ENCODE results near the gene TEX14. TPM values are rescaled to one million over a fixed set of nuclear protein-coding genes. Genes with fewer than 3 reads are reported as not detected.
A peak's percentile ranks its signal among the peaks of the same experiment; 100 is the strongest.

The TEX14 gene
- total and polyA plus RNA-seq, 10 of the 15 experiments (the other 5 are each of a cell fraction or from before 2014, with no cell fraction given) = 0.15 to 1.3 (median 0.66) TPM

DNA sequence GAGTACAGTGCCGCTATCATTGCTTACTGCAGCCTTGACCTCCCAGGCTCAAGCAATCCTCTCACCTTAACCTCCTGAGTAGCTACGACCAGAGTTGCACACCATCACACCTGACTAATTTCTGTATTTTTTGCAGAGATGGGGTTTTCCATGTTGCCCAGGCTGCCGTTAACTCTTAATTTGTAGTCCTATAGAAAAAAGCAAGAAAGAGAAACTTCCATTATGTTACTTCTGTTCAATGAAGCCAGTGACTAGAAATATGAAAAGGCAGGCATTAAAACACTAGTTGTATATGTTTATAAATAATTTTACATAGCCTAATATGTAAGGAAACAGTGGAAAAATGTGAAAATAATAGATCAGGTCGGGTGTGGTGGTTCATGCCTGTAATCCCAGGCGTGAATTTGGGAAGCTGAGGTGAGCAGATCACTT, 10.2 kb upstream of the TEX14 start (continued):
- TF ChIP-seq EZH2 (IDR thresholded peaks at IDR 0.05; ENCODE audit: borderline replicate concordance, control insufficient read depth, low read depth, low read length) (no peak), MYB (IDR thresholded peaks at IDR 0.05; ENCODE audit: borderline replicate concordance, low read depth, low read length) (no peak), BMI1 (IDR thresholded peaks at IDR 0.05; ENCODE audit: borderline replicate concordance) (peak; percentile 80), TAF1 (IDR thresholded peaks at IDR 0.05; ENCODE audit: borderline replicate concordance, low read depth, low read length) (no peak), IKZF1 (conservative IDR thresholded peaks at IDR 0.05) (peak; percentile 84), FOXM1 (IDR thresholded peaks at IDR 0.05; ENCODE audit: low read depth, low read length) (peak; percentile 43; the same call in 1 of the 2 replicates), NFYB (IDR thresholded peaks at IDR 0.05; ENCODE audit: insufficient read depth, low read depth, low read length) (no peak), GABPA (IDR thresholded peaks at IDR 0.05; ENCODE audit: low read depth) (no peak), FOXK2 (IDR thresholded peaks at IDR 0.05) (no peak), ZNF24 (IDR thresholded peaks at IDR 0.05) (no peak), SIX5 (IDR thresholded peaks at IDR 0.05; ENCODE audit: low read depth, low read length, severe bottlenecking) (no peak), NR2F1 (conservative IDR thresholded peaks at IDR 0.05) (peak; percentile 94), EGR1 (IDR thresholded peaks at IDR 0.05; ENCODE audit: borderline replicate concordance in 1 of 2, low read depth in 2 of 2, low read length in 2 of 2) (no peak), TCF3 (IDR thresholded peaks at IDR 0.05; ENCODE audit: borderline replicate concordance, insufficient read depth, low read depth, low read length) (no peak), GATAD2B (conservative IDR thresholded peaks at IDR 0.05; ENCODE audit: low read depth) (no peak), HDGF (IDR thresholded peaks at IDR 0.05) (no peak), PML (IDR thresholded peaks at IDR 0.05; ENCODE audit: low read length) (no peak), CEBPB (IDR thresholded peaks at IDR 0.05; ENCODE audit: borderline replicate concordance in 1 of 2, low read depth in 2 of 2, low read length in 2 of 2) (no peak), NFIC (IDR thresholded peaks at IDR 0.05; ENCODE audit: low read depth, low read length) (peak; percentile 68; the same call in 1 of the 2 replicates), KLF5 (IDR thresholded peaks at IDR 0.05; ENCODE audit: partially characterized antibody) (no peak)
- TF ChIP-seq, protein P1, sequence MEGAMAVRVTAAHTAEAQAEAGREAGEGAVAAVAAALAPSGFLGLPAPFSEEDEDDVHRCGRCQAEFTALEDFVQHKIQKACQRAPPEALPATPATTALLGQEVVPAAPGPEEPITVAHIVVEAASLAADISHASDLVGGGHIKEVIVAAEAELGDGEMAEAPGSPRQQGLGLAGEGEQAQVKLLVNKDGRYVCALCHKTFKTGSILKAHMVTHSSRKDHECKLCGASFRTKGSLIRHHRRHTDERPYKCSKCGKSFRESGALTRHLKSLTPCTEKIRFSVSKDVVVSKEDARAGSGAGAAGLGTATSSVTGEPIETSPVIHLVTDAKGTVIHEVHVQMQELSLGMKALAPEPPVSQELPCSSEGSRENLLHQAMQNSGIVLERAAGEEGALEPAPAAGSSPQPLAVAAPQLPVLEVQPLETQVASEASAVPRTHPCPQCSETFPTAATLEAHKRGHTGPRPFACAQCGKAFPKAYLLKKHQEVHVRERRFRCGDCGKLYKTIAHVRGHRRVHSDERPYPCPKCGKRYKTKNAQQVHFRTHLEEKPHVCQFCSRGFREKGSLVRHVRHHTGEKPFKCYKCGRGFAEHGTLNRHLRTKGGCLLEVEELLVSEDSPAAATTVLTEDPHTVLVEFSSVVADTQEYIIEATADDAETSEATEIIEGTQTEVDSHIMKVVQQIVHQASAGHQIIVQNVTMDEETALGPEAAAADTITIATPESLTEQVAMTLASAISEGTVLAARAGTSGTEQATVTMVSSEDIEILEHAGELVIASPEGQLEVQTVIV (IDR thresholded peaks at IDR 0.05; ENCODE audit: borderline replicate concordance, partially characterized antibody) = no peak
- TF ChIP-seq, protein P2, sequence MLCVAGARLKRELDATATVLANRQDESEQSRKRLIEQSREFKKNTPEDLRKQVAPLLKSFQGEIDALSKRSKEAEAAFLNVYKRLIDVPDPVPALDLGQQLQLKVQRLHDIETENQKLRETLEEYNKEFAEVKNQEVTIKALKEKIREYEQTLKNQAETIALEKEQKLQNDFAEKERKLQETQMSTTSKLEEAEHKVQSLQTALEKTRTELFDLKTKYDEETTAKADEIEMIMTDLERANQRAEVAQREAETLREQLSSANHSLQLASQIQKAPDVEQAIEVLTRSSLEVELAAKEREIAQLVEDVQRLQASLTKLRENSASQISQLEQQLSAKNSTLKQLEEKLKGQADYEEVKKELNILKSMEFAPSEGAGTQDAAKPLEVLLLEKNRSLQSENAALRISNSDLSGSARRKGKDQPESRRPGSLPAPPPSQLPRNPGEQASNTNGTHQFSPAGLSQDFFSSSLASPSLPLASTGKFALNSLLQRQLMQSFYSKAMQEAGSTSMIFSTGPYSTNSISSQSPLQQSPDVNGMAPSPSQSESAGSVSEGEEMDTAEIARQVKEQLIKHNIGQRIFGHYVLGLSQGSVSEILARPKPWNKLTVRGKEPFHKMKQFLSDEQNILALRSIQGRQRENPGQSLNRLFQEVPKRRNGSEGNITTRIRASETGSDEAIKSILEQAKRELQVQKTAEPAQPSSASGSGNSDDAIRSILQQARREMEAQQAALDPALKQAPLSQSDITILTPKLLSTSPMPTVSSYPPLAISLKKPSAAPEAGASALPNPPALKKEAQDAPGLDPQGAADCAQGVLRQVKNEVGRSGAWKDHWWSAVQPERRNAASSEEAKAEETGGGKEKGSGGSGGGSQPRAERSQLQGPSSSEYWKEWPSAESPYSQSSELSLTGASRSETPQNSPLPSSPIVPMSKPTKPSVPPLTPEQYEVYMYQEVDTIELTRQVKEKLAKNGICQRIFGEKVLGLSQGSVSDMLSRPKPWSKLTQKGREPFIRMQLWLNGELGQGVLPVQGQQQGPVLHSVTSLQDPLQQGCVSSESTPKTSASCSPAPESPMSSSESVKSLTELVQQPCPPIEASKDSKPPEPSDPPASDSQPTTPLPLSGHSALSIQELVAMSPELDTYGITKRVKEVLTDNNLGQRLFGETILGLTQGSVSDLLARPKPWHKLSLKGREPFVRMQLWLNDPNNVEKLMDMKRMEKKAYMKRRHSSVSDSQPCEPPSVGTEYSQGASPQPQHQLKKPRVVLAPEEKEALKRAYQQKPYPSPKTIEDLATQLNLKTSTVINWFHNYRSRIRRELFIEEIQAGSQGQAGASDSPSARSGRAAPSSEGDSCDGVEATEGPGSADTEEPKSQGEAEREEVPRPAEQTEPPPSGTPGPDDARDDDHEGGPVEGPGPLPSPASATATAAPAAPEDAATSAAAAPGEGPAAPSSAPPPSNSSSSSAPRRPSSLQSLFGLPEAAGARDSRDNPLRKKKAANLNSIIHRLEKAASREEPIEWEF (IDR thresholded peaks at IDR 0.05; ENCODE audit: insufficient replicate concordance, low read depth, low read length) = no peak
- TF ChIP-seq, protein P3, sequence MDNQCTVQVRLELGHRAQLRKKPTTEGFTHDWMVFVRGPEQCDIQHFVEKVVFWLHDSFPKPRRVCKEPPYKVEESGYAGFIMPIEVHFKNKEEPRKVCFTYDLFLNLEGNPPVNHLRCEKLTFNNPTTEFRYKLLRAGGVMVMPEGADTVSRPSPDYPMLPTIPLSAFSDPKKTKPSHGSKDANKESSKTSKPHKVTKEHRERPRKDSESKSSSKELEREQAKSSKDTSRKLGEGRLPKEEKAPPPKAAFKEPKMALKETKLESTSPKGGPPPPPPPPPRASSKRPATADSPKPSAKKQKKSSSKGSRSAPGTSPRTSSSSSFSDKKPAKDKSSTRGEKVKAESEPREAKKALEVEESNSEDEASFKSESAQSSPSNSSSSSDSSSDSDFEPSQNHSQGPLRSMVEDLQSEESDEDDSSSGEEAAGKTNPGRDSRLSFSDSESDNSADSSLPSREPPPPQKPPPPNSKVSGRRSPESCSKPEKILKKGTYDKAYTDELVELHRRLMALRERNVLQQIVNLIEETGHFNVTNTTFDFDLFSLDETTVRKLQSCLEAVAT (IDR thresholded peaks at IDR 0.05) = no peak

All from GM12878 (cell line).